GM12865 (cell line): Measurements from ENCODE around the gene SEC16A.

Experiments used
- DNase-seq: peaks from one replicate; pipeline ENCODE4 v3.0.0; 2010; ENCODE audit warnings: low read depth
- H3K4me3 ChIP-seq: 2 replicates; pipeline ENCODE4 v1.5.1; 2011; ENCODE audit warnings: mild to moderate bottlenecking, low read depth, low read length, control low read depth
- TF ChIP-seq, protein P1 (sequence below): IDR thresholded peaks from 2 replicates; pipeline ENCODE4 v1.5.1; 2011; ENCODE audit warnings: low read length, control low read depth, low read depth, inconsistent platforms; ENCODE audit not compliant: insufficient read depth; ENCODE audit errors: missing control alignments

SEC16A gene

DNA sequence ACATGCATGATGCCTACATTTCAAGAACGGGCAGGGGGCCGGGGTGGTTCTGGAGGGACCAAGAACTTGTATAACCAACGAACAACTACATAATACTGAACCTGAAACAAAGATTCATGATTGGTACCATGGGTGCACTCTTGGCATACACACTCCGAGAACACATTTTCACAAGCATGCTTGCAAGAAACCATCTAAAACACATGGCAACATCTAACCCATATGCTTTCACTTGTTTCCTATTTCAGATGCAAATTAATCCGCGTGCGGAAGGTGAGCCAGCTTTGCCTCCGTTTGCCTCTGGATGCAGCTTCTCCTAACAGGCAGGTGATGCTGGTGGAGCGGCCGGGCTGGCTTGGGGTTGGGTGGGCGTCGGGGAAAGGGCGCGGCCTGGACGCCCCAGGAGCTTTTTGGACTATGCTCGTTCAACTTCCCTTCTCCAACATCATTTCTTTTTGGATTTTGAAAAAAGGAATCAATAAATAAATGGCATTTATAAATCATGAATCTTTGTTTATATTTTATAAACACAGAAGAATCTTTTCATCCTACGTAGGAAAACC lies 12.5 kb upstream of the SEC16A start:
- no peak overlapping the region for H3K4me3 ChIP-seq
- no peak for DNase-seq
- TF ChIP-seq, protein P1, sequence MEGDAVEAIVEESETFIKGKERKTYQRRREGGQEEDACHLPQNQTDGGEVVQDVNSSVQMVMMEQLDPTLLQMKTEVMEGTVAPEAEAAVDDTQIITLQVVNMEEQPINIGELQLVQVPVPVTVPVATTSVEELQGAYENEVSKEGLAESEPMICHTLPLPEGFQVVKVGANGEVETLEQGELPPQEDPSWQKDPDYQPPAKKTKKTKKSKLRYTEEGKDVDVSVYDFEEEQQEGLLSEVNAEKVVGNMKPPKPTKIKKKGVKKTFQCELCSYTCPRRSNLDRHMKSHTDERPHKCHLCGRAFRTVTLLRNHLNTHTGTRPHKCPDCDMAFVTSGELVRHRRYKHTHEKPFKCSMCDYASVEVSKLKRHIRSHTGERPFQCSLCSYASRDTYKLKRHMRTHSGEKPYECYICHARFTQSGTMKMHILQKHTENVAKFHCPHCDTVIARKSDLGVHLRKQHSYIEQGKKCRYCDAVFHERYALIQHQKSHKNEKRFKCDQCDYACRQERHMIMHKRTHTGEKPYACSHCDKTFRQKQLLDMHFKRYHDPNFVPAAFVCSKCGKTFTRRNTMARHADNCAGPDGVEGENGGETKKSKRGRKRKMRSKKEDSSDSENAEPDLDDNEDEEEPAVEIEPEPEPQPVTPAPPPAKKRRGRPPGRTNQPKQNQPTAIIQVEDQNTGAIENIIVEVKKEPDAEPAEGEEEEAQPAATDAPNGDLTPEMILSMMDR: no peak

DNA sequence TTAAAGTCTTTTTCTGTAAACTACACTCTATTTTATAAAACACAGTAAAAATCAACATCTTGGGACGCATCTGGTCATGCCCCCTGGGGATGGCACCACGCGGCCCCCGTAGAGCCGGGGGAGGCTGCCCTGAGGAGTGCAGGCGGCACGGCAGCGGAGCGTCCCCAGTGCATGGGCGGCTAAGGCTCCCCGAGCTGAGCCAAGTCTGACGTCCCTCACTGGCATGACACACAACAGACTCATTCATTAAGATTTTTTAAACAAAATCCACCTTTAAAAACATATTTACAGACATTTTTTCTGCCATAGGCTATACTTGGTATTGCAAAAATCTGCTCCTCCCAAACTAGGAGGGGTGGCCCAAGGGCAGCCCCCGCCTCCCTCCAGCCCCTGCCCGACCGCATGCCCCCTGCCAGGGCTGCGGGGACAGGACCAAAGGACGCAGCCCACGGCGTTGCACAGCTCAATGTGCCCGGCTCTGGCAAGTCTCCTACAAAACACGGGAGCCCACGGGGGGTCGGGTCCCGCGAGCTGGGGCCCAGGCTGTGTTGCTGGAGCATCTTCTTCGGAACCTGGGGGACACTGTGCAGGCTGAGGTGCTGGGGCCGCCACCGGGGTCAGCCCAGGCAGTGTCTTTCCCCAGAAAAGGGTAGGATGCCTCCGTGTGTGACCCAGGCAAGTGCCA lies 11.8 kb upstream of the SEC16A start:
- DNase-seq: no peak
- no peak overlapping the region for H3K4me3 ChIP-seq
- TF ChIP-seq, protein P1: no peak

GRCh38 chr9:136494012-136494411 lies 11.2 kb upstream of the SEC16A start:
- no peak overlapping the region for H3K4me3 ChIP-seq
- TF ChIP-seq, protein P1: no peak
- no peak for DNase-seq

DNA sequence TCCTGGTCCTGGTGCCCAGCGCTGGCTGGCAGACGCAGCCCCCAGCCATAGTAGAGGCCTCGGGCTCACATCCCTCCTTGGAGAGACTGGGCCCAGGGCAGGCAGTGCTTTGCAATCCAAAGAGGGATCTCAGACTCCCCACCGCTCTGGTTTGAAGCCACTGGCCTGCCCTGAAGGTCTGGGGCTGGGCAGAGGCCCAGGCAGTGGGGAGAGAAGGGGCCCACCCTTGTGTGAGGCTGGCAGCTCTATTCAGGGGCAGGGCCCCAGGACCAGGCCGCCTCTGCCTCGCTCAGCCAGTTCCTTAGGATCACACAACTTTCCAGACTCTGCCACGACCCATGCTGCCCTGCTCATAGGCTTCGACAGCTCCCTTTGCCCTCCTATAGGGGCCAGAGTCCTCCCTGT lies 10.7 kb upstream of the SEC16A start:
- TF ChIP-seq, protein P1: no peak
- no peak for DNase-seq
- H3K4me3 ChIP-seq: no peak overlapping the region

DNA sequence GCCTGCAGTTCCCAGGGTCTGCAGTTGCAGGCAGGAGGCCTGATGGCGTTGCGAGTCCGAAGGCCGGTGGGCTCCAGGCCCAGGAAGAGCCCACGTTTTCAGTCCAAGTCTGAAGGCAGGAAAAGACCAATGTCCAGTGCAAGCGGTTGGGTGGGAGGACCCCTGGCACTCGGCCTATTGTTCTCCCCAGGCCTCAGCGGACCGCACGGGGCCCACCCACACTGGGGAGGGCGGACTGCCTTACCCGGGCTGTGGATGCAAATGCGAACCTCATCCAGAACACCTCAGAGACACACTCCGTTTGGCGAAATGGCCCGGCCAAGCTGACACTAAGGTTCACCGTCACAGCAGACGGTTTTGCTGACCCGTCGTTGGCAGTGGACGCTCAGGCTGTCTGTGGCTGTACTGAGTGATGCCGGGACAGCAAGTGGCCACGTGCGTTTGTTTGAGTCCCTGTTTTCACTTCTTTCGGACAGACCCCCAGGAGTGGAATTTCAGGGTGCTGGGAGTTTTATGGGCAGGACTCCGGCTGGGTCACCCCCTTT lies 10.2 kb upstream of the SEC16A start:
- DNase-seq: no peak
- TF ChIP-seq, protein P1: no peak
- H3K4me3 ChIP-seq: no peak overlapping the region

- TF ChIP-seq, protein P1: no peak
- no peak overlapping the region for H3K4me3 ChIP-seq
- DNase-seq: no peak
These were observed 6.9 kb upstream of the SEC16A start for GRCh38 chr9:136489731-136490130.
